ENCODE data around the gene ZIK1. TPM values are rescaled to one million over a fixed set of nuclear protein-coding genes. Genes with fewer than 3 reads are reported as not detected.

ZIK1 gene
- 3.6 TPM for total RNA-seq (2013)
- polyA plus RNA-seq = 1 to 10 TPM in 2 of 3 donors, under 1 TPM in 1; 0.51 to 1.1 (median 1.0) TPM
- 1.5 and 2.9 TPM in 2 replicates for polyA minus RNA-seq
- 0.84 to 7.5 (median 1.7) reads per million in 11 experiments for total RNA-seq

DNA sequence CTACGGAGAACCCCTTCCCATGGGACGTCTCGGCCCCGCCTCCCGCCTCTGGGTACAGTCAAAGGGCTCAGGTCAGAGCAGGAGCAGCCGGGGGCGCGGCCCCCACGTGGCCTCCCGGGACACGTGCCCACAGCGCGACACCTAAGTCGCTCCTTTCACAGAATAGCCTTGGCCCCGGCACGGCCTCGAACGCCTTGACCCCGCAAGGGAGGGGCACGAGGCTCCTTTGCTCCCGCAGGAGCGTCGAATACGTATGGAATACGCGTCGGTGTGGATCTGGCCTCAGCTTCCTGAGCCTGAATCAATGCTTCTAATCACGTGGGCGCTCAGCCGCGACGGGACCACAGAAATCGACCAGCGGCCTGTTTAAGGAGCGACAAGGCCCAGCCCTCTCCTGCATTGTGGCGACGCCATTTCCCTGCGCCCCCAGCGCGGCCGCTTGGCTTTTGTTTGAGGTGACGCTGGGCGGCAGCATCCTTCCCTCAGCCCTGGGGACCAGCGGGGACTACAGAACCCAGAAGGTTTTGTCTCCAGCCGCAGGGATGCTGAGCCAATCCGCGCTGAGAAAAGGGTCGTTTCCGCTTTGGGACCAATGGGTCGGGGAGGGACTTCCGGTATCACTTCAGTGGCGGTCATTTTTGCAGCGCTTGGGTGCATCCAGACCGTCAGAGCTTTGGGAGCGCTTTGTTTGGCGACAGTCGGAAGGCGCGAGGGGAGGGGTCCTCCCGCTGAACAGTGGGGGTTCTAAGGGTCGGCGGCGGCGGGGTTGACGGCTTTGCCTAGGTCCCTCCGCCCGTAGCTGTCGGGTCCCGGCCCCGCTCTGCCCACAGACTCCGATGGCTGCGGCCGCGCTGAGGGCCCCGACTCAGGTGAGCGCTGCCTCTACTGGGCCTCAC, at the start of gene ZIK1:
TSS of gene ZIK1 (plus strand) at position 625 of the 896 bp plus-strand sequence. CDS start at position 837, 212 bp downstream.
- H3K9ac ChIP-seq (ENCODE audit: insufficient read depth, low read length, poor library complexity, severe bottlenecking) = no peak within 1 kb of the TSS
- peaks cover 0 to 27% of the 10 kb centered on the region in 2 donors for H3K36me3 ChIP-seq (replicated peaks in 1 of 2; ENCODE audit: control insufficient read depth in 1 of 2, insufficient read depth in 2 of 2, low read length in 2 of 2)
- peaks cover 62 to 92% (median 90%) of the 10 kb centered on the region in 7 donors for H3K9me3 Mint-ChIP-seq
- TF ChIP-seq, protein P1, sequence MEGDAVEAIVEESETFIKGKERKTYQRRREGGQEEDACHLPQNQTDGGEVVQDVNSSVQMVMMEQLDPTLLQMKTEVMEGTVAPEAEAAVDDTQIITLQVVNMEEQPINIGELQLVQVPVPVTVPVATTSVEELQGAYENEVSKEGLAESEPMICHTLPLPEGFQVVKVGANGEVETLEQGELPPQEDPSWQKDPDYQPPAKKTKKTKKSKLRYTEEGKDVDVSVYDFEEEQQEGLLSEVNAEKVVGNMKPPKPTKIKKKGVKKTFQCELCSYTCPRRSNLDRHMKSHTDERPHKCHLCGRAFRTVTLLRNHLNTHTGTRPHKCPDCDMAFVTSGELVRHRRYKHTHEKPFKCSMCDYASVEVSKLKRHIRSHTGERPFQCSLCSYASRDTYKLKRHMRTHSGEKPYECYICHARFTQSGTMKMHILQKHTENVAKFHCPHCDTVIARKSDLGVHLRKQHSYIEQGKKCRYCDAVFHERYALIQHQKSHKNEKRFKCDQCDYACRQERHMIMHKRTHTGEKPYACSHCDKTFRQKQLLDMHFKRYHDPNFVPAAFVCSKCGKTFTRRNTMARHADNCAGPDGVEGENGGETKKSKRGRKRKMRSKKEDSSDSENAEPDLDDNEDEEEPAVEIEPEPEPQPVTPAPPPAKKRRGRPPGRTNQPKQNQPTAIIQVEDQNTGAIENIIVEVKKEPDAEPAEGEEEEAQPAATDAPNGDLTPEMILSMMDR (IDR thresholded peaks at IDR 0.05) = no peak
- peaks cover 29 to 36% of the 10 kb centered on the region in 2 donors for H3K36me3 Mint-ChIP-seq
- H3K27ac ChIP-seq (ENCODE audit: low read depth in 1 of 2, low read length in 2 of 2) = no peak within 1 kb of the TSS
- peak within 1 kb of the TSS in 5 of 7 donors; percentile 9 to 64 (median 58) for H3K27ac Mint-ChIP-seq
- peak within 1 kb of the TSS; percentile 43 to 76 (median 45) for H3K4me3 ChIP-seq (replicated peaks in 1 of 3; ENCODE audit: low read depth in 2 of 3, low read length in 3 of 3)
- H3K4me1 ChIP-seq (ENCODE audit: control insufficient read depth in 1 of 2, insufficient read depth in 2 of 2, low read length in 2 of 2) = peaks cover 15 to 23% of the 10 kb centered on the region in 2 donors
- peak within 1 kb of the TSS; percentile 91 to 95 for H3K4me3 Mint-ChIP-seq
- intact Hi-C loops (cut with micrococcal nuclease) = loop anchor here in 1 of 2 donors (5.0 kb wide), 1 partner anchor 99 kb away; the partner anchor contains the start of gene ZNF551
- H2AFZ ChIP-seq (ENCODE audit: insufficient read depth, low read depth, low read length, poor library complexity, severe bottlenecking) = peak within 1 kb of the TSS; percentile 89
- H3K79me2 ChIP-seq (ENCODE audit: insufficient read depth, low read length) = no peaks in the 10 kb centered on the region
- H3K27me3 ChIP-seq (ENCODE audit: control insufficient read depth in 2 of 2, insufficient read depth in 2 of 2, low read length in 2 of 2) = no peaks in the 10 kb centered on the region
- peak; percentile 82 to 86 (median 84) for DNase-seq
- peaks cover 73 to 75% of the 10 kb centered on the region in 2 donors for H3K9me3 ChIP-seq (replicated peaks in 1 of 2; ENCODE audit: control insufficient read depth in 1 of 2, insufficient read depth in 1 of 2, low read length in 2 of 2)
- H4K20me1 ChIP-seq (ENCODE audit: insufficient read depth, low read length) = no peaks in the 10 kb centered on the region
- H3K4me2 ChIP-seq (replicated peaks; ENCODE audit: extremely low read depth, low read length, poor library complexity, severe bottlenecking) = peak within 1 kb of the TSS; percentile 71
- H3K27me3 Mint-ChIP-seq (ENCODE audit: low read depth in 3 of 3) = peaks cover 0 to 4% (median 2%) of the 10 kb centered on the region in 3 donors
- H3K4me1 Mint-ChIP-seq = peaks cover 14% of the 10 kb centered on the region
- 5% methylated on average over 71 of the region's 76 CpGs for WGBS (ENCODE audit: insufficient coverage)

- H3K79me2 ChIP-seq (ENCODE audit: insufficient read depth, low read length) = no peaks in the 10 kb centered on the region
- peak overlapping the region in 1 of 3 experiments; percentile 44 for H3K4me3 ChIP-seq (replicated peaks in 1 of 3; ENCODE audit: low read depth in 2 of 3, low read length in 3 of 3)
- intact Hi-C loops (cut with micrococcal nuclease) = no loop called here
- TF ChIP-seq, protein P1 (IDR thresholded peaks at IDR 0.05) = no peak
- H3K36me3 ChIP-seq (replicated peaks in 1 of 2; ENCODE audit: control insufficient read depth in 1 of 2, insufficient read depth in 2 of 2, low read length in 2 of 2) = peaks cover 31 to 94% of the 10 kb centered on the region in 2 donors
- no peaks in the 10 kb centered on the region for H3K27me3 ChIP-seq (ENCODE audit: control insufficient read depth in 2 of 2, insufficient read depth in 2 of 2, low read length in 2 of 2)
- no peak overlapping the region for H3K9ac ChIP-seq (ENCODE audit: insufficient read depth, low read length, poor library complexity, severe bottlenecking)
- no peak overlapping the region for H3K27ac ChIP-seq (ENCODE audit: low read depth in 1 of 2, low read length in 2 of 2)
- no peak for DNase-seq
- H3K27ac Mint-ChIP-seq = no peak overlapping the region
- H2AFZ ChIP-seq (ENCODE audit: insufficient read depth, low read depth, low read length, poor library complexity, severe bottlenecking) = no peak overlapping the region
- H3K27me3 Mint-ChIP-seq (ENCODE audit: low read depth in 3 of 3) = peaks cover 0 to 3% (median 0%) of the 10 kb centered on the region in 3 donors
- no peaks in the 10 kb centered on the region for H3K4me1 ChIP-seq (ENCODE audit: control insufficient read depth in 1 of 2, insufficient read depth in 2 of 2, low read length in 2 of 2)
- no peak overlapping the region for H3K4me2 ChIP-seq (replicated peaks; ENCODE audit: extremely low read depth, low read length, poor library complexity, severe bottlenecking)
- WGBS (ENCODE audit: insufficient coverage) = 80% methylated on average over 1 of the region's 7 CpGs
- no peak overlapping the region for H3K4me3 Mint-ChIP-seq
- H3K36me3 Mint-ChIP-seq = peaks cover 68 to 71% of the 10 kb centered on the region in 2 donors
- H3K9me3 Mint-ChIP-seq = peaks cover 76 to 100% (median 93%) of the 10 kb centered on the region in 7 donors
- no peaks in the 10 kb centered on the region for H3K4me1 Mint-ChIP-seq
- H4K20me1 ChIP-seq (ENCODE audit: insufficient read depth, low read length) = no peaks in the 10 kb centered on the region
- peaks cover 79 to 100% of the 10 kb centered on the region in 2 donors for H3K9me3 ChIP-seq (replicated peaks in 1 of 2; ENCODE audit: control insufficient read depth in 1 of 2, insufficient read depth in 1 of 2, low read length in 2 of 2)
These were observed 45.9 kb upstream of the ZIK1 start for GRCh38 chr19:57537953-57538547.

Data from CD14-positive monocyte (primary cell).